Neural crest cell (in vitro differentiated cells): ENCODE data around the gene FZD8. TPM values are rescaled to one million over a fixed set of nuclear protein-coding genes. Genes with fewer than 3 reads are reported as not detected.
"Not testable (repeated sequence)": the region's sequence is repeated elsewhere in the genome, so short reads cannot be mapped to it uniquely, and the experiment has no call there.

Experiments
- DNase-seq: peaks from one replicate; pipeline ENCODE4 v3.0.0; 2021; ENCODE audit warnings: low read depth, mixed read lengths, low spot score
- H3K27ac Mint-ChIP-seq: one replicate; pipeline ENCODE4 v1.8.0; 2021; ENCODE audit warnings: mild to moderate bottlenecking, mixed read lengths; ENCODE audit not compliant: unreplicated experiment
- H3K27me3 Mint-ChIP-seq: 2 replicates; pipeline ENCODE4 v1.8.0; 2021; ENCODE audit warnings: low read depth, mild to moderate bottlenecking, mixed read lengths
- H3K36me3 Mint-ChIP-seq: 2 replicates; pipeline ENCODE4 v1.8.0; 2021; ENCODE audit warnings: low read depth, mild to moderate bottlenecking, mixed read lengths
- H3K4me1 Mint-ChIP-seq: 2 replicates; pipeline ENCODE4 v1.8.0; 2021; ENCODE audit warnings: mixed read lengths
- H3K4me3 Mint-ChIP-seq: one replicate; pipeline ENCODE4 v1.8.0; 2021; ENCODE audit warnings: mild to moderate bottlenecking, mixed read lengths
- H3K9me3 Mint-ChIP-seq: 2 replicates; pipeline ENCODE4 v1.8.0; 2021; ENCODE audit warnings: mixed read lengths
- CTCF ChIP-seq: fragments of 200-600 bp; sonication (generic); conservative IDR thresholded peaks from 2 replicates; pipeline ENCODE4 v1.5.0; 2021; ENCODE audit warnings: antibody characterized with exemption, mild to moderate bottlenecking
- long read RNA-seq: library from polyadenylated mRNA; unstranded; transcript quantifications from one replicate; pipeline ENCODE4 v2.0.0, GENCODE V29; 2020
- total RNA-seq: library from RNA; stranded (reverse); gene quantifications from 2 replicates; pipeline ENCODE4 v1.2.1, GENCODE V29; 2021

Gene FZD8
- 3.5 and 3.7 TPM in 2 replicates for total RNA-seq
- long read RNA-seq: 0 reads

- Mint-ChIP-seq H3K27ac (peak within 1 kb of the TSS; percentile 16), H3K9me3 (no peaks in the 10 kb centered on the region), H3K36me3 (peaks cover under 1% of the 10 kb centered on the region), H3K4me1 (peaks cover 30% of the 10 kb centered on the region), H3K27me3 (peaks cover 81% of the 10 kb centered on the region), H3K4me3 (peak within 1 kb of the TSS; percentile 93)
- peak; percentile 32 for TF ChIP-seq CTCF
- peak; percentile 74 for DNase-seq
Measured at GRCh38 chr10:35642035-35642792, at the start of gene FZD8. Gene FZD8 (minus strand): TSS chr10:35642296. CDS start chr10:35641429, 867 bp downstream.

- TF ChIP-seq CTCF: no peak
- Mint-ChIP-seq H3K9me3 (peaks cover 2% of the 10 kb centered on the region), H3K27ac (no peak overlapping the region), H3K27me3 (peaks cover 37% of the 10 kb centered on the region), H3K4me3 (no peak overlapping the region), H3K4me1 (peaks cover 8% of the 10 kb centered on the region), H3K36me3 (no peaks in the 10 kb centered on the region)
- DNase-seq: no peak
Measured at GRCh38 chr10:35691522-35692236, 49.6 kb upstream of the FZD8 start.

GRCh38 chr10:35690534-35690933 lies 48.4 kb upstream of the FZD8 start:
- H3K27me3 Mint-ChIP-seq: peaks cover 37% of the 10 kb centered on the region
- peaks cover 3% of the 10 kb centered on the region for H3K9me3 Mint-ChIP-seq
- TF ChIP-seq CTCF: no peak
- H3K27ac Mint-ChIP-seq: no peak overlapping the region
- H3K4me1 Mint-ChIP-seq: peaks cover 5% of the 10 kb centered on the region
- no peak overlapping the region for H3K4me3 Mint-ChIP-seq
- no peak for DNase-seq
- no peaks in the 10 kb centered on the region for H3K36me3 Mint-ChIP-seq

- H3K27ac Mint-ChIP-seq, H3K4me3 Mint-ChIP-seq, H3K4me1 Mint-ChIP-seq, H3K9me3 Mint-ChIP-seq, H3K36me3 Mint-ChIP-seq, DNase-seq: not testable (repeated sequence)
- H3K27me3 Mint-ChIP-seq: peaks cover 12% of the 10 kb centered on the region
Measured at GRCh38 chr10:35685858-35686257, 43.8 kb upstream of the FZD8 start.

- no peak overlapping the region for H3K4me3 Mint-ChIP-seq
- no peak for DNase-seq
- H3K9me3 Mint-ChIP-seq: peaks cover 6% of the 10 kb centered on the region
- peaks cover 8% of the 10 kb centered on the region for H3K27me3 Mint-ChIP-seq
- H3K4me1 Mint-ChIP-seq: peaks cover 5% of the 10 kb centered on the region
- H3K27ac Mint-ChIP-seq: no peak overlapping the region
- H3K36me3 Mint-ChIP-seq: no peaks in the 10 kb centered on the region
- no peak for TF ChIP-seq CTCF
Measured at GRCh38 chr10:35685402-35685801, 43.3 kb upstream of the FZD8 start.

GRCh38 chr10:35684586-35684985 lies 42.5 kb upstream of the FZD8 start:
- Mint-ChIP-seq H3K4me1 (peaks cover 5% of the 10 kb centered on the region), H3K27me3 (no peaks in the 10 kb centered on the region), H3K9me3 (peaks cover 6% of the 10 kb centered on the region), H3K27ac (no peak overlapping the region), H3K4me3 (no peak overlapping the region), H3K36me3 (no peaks in the 10 kb centered on the region)
- DNase-seq: no peak
- TF ChIP-seq CTCF: no peak
